K562 (cell line): Measurements from ENCODE around the gene WDR47. TPM values are rescaled to one million over a fixed set of nuclear protein-coding genes. Genes with fewer than 3 reads are reported as not detected.

Source experiments
- BACH1 ChIP-seq: fragments of 200-800 bp; sonication (Bioruptor generic); IDR thresholded peaks from 2 replicates; pipeline ENCODE4 v1.6.1; 2016; ENCODE audit warnings: missing genetic modification characterization, missing compliant biosample characterization
- CTBP1 ChIP-seq: fragments of 450-650 bp; IDR thresholded peaks from 2 replicates; pipeline ENCODE4 v1.6.1; 2016; ENCODE audit warnings: borderline replicate concordance
- ILF3 ChIP-seq: fragments of 450-650 bp; IDR thresholded peaks from 2 replicates; pipeline ENCODE4 v1.6.1; 2018; ENCODE audit warnings: antibody characterized with exemption, mild to moderate bottlenecking, moderate library complexity, borderline replicate concordance
- MAZ ChIP-seq, 2 experiments: fragments of 450-650 bp in 1 of 2; sonication (generic) in 1 of 2; formaldehyde crosslinking; IDR thresholded peaks in 1 of 2; conservative IDR thresholded peaks in 1 of 2; 2 replicates each; pipeline versions ENCODE4 v1.4.0 to v1.5.0; 2020; ENCODE audit warnings: mild to moderate bottlenecking in 1 of 2, missing genetic modification reagents in 1 of 2
- MNT ChIP-seq, 2 experiments: fragments of 450-650 bp; conservative IDR thresholded peaks; 2 replicates each; pipeline ENCODE4 v1.6.1; 2017; ENCODE audit warnings: mild to moderate bottlenecking in 2 of 2, moderate library complexity in 2 of 2
- NR0B1 ChIP-seq: fragments of 450-650 bp; IDR thresholded peaks from one replicate; pipeline ENCODE4 v1.6.1; 2018; ENCODE audit warnings: mild to moderate bottlenecking, moderate library complexity; ENCODE audit not compliant: partially characterized antibody
- PRPF4 ChIP-seq: fragments of 200-400 bp; formaldehyde crosslinking; IDR thresholded peaks from one replicate; pipeline ENCODE4 v1.6.1; 2017; ENCODE audit warnings: low read length, low read depth, mild to moderate bottlenecking; ENCODE audit not compliant: insufficient read depth, poor library complexity, severe bottlenecking
- RB1 ChIP-seq: fragments of 450-650 bp; IDR thresholded peaks from 2 replicates; pipeline ENCODE4 v1.6.1; 2017; ENCODE audit warnings: low read depth, mild to moderate bottlenecking
- SIN3A ChIP-seq, 2 experiments: fragments of 150-350 bp in 1 of 2; IDR thresholded peaks; 2 replicates each; pipeline ENCODE4 v1.6.1; 2011 to 2016; ENCODE audit warnings: borderline replicate concordance in 2 of 2, low read depth in 2 of 2, low read length in 2 of 2, mild to moderate bottlenecking in 2 of 2, moderate library complexity in 2 of 2; ENCODE audit not compliant: control insufficient read depth in 1 of 2
- SIX5 ChIP-seq, 2 experiments: IDR thresholded peaks; 2 replicates each; pipeline ENCODE4 v1.6.1; 2011; ENCODE audit warnings: low read length in 2 of 2, borderline replicate concordance in 1 of 2, low read depth in 1 of 2, mild to moderate bottlenecking in 1 of 2, moderate library complexity in 1 of 2; ENCODE audit not compliant: insufficient read depth in 1 of 2
- THAP7 ChIP-seq: fragments of 250-450 bp; sonication (Bioruptor Pico); IDR thresholded peaks from 2 replicates; pipeline ENCODE4 v1.5.0; 2021
- YY1 ChIP-seq, 3 experiments: IDR thresholded peaks; 2 replicates each; pipeline ENCODE4 v1.6.1; 2011; ENCODE audit warnings: low read length in 2 of 3, mild to moderate bottlenecking in 2 of 3, moderate library complexity in 2 of 3, borderline replicate concordance in 1 of 3, control low read depth in 1 of 3, low read depth in 1 of 3; ENCODE audit not compliant: insufficient read depth in 3 of 3, insufficient replicate concordance in 2 of 3, control insufficient read depth in 1 of 3, insufficient read length in 1 of 3; ENCODE audit errors: extremely low read depth in 1 of 3
- ZFP30 ChIP-seq: fragments of 250-450 bp; sonication (Bioruptor Pico); IDR thresholded peaks from 2 replicates; pipeline ENCODE4 v1.8.0; 2022; ENCODE audit warnings: moderate library complexity, mild to moderate bottlenecking, inconsistent platforms, borderline replicate concordance
- ZNF431 ChIP-seq: sonication (generic); formaldehyde crosslinking; IDR thresholded peaks from 2 replicates; pipeline ENCODE4 v1.8.0; 2022; ENCODE audit warnings: mild to moderate bottlenecking, missing genetic modification reagents
- polyA plus RNA-seq, 8 experiments: library from polyadenylated mRNA; depleted of rRNA in 4 of 8; stranded (reverse) in 5 of 8; unstranded in 3 of 8; fragments of >200 nt; fragmentation: Nextera tagmentation in 2 of 8; fragmentation: Illumina TruSeq in 1 of 8; extraction: Ambion mirVana in 2 of 8; extraction: Trizol in 1 of 8; gene quantifications; 2 replicates each; pipeline versions ENCODE4 v1.2.1 to v1.2.3, GENCODE V29; 2011 to 2014; ENCODE audit warnings: inconsistent platforms in 1 of 8, missing spikeins in 1 of 8
- total RNA-seq, 7 experiments: library from RNA; depleted of rRNA in 6 of 7; stranded (reverse); fragments of >200 nt in 6 of 7; fragmentation: Illumina TruSeq in 2 of 7; extraction: Trizol in 2 of 7; gene quantifications; 2 replicates each; pipeline versions ENCODE4 v1.2.1 to v1.2.3, GENCODE V29; 2011 to 2021; ENCODE audit warnings: low replicate concordance in 1 of 7
- TF ChIP-seq, protein P1 (sequence below): sonication (generic); formaldehyde crosslinking; IDR thresholded peaks from 2 replicates; pipeline ENCODE4 v1.8.1; 2023; ENCODE audit warnings: mild to moderate bottlenecking, missing genetic modification reagents
- TF ChIP-seq, protein P2 (sequence below): IDR thresholded peaks from 2 replicates; pipeline ENCODE4 v1.6.1; 2014; ENCODE audit warnings: antibody characterized with exemption

WDR47 gene
- total and polyA plus RNA-seq, 9 of the 15 experiments (the other 6 are each of a cell fraction or from before 2014, with no cell fraction given), result 1.3 to 10.1 (median 4.9) TPM

DNA sequence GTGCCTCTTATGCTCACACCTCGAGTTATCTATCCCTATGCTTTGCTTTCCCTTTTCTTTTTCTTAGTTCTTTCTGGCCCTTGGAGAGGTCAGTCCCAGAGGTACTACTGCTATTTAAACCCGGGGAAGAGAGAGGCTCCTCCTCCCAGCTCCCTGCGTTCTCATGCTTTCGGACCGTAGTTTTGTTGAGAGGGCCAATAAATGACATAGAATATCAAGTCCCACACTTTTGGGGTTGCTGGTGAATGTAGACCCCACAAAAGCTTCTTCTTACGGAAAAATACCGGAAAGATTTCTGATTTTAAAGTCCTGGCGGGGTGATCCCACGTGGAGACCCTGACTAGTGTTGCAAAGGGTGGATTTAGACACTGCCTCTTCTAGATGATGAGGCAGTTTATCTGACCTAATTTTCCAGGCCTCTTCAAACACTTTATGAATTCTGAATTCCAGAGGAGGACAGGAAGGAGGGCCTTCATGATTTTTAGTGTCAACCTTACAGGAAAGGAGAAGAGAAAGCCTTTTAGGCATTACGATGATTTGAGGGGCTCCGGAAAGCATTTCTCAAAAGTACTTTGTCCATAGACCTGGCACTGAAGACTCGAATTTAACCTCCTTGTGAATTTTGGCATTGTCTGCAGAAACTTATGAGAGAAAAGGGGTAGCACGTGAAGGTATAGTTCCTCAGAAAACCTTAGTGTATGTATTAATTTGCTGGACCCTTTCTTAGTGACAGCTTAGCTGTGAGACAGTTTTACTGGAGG lies 49.4 kb upstream of the WDR47 start (continued):
- TF ChIP-seq, protein P1, sequence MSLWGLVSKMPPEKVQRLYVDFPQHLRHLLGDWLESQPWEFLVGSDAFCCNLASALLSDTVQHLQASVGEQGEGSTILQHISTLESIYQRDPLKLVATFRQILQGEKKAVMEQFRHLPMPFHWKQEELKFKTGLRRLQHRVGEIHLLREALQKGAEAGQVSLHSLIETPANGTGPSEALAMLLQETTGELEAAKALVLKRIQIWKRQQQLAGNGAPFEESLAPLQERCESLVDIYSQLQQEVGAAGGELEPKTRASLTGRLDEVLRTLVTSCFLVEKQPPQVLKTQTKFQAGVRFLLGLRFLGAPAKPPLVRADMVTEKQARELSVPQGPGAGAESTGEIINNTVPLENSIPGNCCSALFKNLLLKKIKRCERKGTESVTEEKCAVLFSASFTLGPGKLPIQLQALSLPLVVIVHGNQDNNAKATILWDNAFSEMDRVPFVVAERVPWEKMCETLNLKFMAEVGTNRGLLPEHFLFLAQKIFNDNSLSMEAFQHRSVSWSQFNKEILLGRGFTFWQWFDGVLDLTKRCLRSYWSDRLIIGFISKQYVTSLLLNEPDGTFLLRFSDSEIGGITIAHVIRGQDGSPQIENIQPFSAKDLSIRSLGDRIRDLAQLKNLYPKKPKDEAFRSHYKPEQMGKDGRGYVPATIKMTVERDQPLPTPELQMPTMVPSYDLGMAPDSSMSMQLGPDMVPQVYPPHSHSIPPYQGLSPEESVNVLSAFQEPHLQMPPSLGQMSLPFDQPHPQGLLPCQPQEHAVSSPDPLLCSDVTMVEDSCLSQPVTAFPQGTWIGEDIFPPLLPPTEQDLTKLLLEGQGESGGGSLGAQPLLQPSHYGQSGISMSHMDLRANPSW (CRISPR knock-in tag), result no peak
- no peak for TF ChIP-seq NR0B1
- no peak for TF ChIP-seq MAZ (CRISPR knock-in tag; conservative IDR thresholded peaks at IDR 0.05 in 1 of 2, IDR thresholded peaks at IDR 0.05 in 1 of 2)
- TF ChIP-seq RB1, result no peak
- no peak for TF ChIP-seq ILF3
- no peak for TF ChIP-seq SIX5 (IDR thresholded peaks at IDR 0.05; ENCODE audit: borderline replicate concordance in 1 of 2, insufficient read depth in 1 of 2, low read depth in 1 of 2, low read length in 2 of 2)
- peak; percentile 63 to 93 for TF ChIP-seq SIN3A (IDR thresholded peaks at IDR 0.05; ENCODE audit: borderline replicate concordance in 2 of 2, control insufficient read depth in 1 of 2, low read depth in 2 of 2, low read length in 2 of 2)
- TF ChIP-seq PRPF4, result no peak
- TF ChIP-seq ZNF431 (CRISPR knock-in tag), result no peak
- TF ChIP-seq, protein P2, sequence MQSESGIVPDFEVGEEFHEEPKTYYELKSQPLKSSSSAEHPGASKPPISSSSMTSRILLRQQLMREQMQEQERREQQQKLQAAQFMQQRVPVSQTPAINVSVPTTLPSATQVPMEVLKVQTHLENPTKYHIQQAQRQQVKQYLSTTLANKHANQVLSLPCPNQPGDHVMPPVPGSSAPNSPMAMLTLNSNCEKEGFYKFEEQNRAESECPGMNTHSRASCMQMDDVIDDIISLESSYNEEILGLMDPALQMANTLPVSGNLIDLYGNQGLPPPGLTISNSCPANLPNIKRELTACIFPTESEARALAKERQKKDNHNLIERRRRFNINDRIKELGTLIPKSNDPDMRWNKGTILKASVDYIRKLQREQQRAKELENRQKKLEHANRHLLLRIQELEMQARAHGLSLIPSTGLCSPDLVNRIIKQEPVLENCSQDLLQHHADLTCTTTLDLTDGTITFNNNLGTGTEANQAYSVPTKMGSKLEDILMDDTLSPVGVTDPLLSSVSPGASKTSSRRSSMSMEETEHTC, result no peak
- TF ChIP-seq YY1 (IDR thresholded peaks at IDR 0.05; ENCODE audit: borderline replicate concordance in 1 of 3, control insufficient read depth in 1 of 3, extremely low read depth in 1 of 3, insufficient read depth in 3 of 3, insufficient read length in 1 of 3, insufficient replicate concordance in 2 of 3, low read depth in 1 of 3, low read length in 2 of 3), result no peak
- TF ChIP-seq BACH1 (tag), result no peak
- no peak for TF ChIP-seq ZFP30 (CRISPR knock-in tag)
- no peak for TF ChIP-seq THAP7 (CRISPR knock-in tag)
- TF ChIP-seq CTBP1, result no peak
- peak; percentile 86 to 88 for TF ChIP-seq MNT (conservative IDR thresholded peaks at IDR 0.05)
